ENCODE data around the gene IL18R1. TPM values are rescaled to one million over a fixed set of nuclear protein-coding genes. Genes with fewer than 3 reads are reported as not detected.

The IL18R1 gene
- total RNA-seq, 3 donors from 2014 or later: 7.0 to 7.7 (median 7.2) TPM

- Histone ChIP-seq H3K4me3 (no peak overlapping the region), H3K9me3 (no peaks in the 10 kb centered on the region), H3K36me3 (no peaks in the 10 kb centered on the region), H3K27me3 (no peaks in the 10 kb centered on the region), H3K27ac (no peak overlapping the region), H3K4me1 (no peaks in the 10 kb centered on the region)
- no peak for DNase-seq (ENCODE audit: low spot score in 2 of 2)
- intact Hi-C loops (cut with DNase I; ENCODE audit: low total_unique reads): no loop called here
- TF ChIP-seq POLR2AphosphoS5 (IDR thresholded peaks at IDR 0.05): no peak
- no peak for TF ChIP-seq POLR2A (IDR thresholded peaks at IDR 0.05)
- no peak for TF ChIP-seq CTCF (IDR thresholded peaks at IDR 0.05)
Observed at GRCh38 chr2:102346381-102347130, 9.0 kb upstream of the IL18R1 start.

- Histone ChIP-seq H3K9me3 (no peaks in the 10 kb centered on the region), H3K27ac (no peak overlapping the region), H3K27me3 (no peaks in the 10 kb centered on the region), H3K4me1 (no peaks in the 10 kb centered on the region), H3K36me3 (no peaks in the 10 kb centered on the region), H3K4me3 (no peak overlapping the region)
- intact Hi-C loops (cut with DNase I; ENCODE audit: low total_unique reads): no loop called here
- no peak for TF ChIP-seq POLR2AphosphoS5 (IDR thresholded peaks at IDR 0.05)
- no peak for TF ChIP-seq CTCF (IDR thresholded peaks at IDR 0.05)
- no peak for TF ChIP-seq POLR2A (IDR thresholded peaks at IDR 0.05)
- DNase-seq (ENCODE audit: low spot score in 2 of 2): no peak
Observed at GRCh38 chr2:102350137-102350793, 5.3 kb upstream of the IL18R1 start.

- intact Hi-C loops (cut with DNase I; ENCODE audit: low total_unique reads): no loop called here
- TF ChIP-seq POLR2AphosphoS5 (IDR thresholded peaks at IDR 0.05): no peak
- TF ChIP-seq CTCF (IDR thresholded peaks at IDR 0.05): no peak
- TF ChIP-seq POLR2A (IDR thresholded peaks at IDR 0.05): no peak
- H3K27ac ChIP-seq: peak overlapping the region; percentile 16 to 37
Observed at GRCh38 chr2:102356381-102356712, 751 bp downstream of the IL18R1 start.

GRCh38 chr2:102356741-102357140, 1.1 kb downstream of the IL18R1 start:
- no peak for DNase-seq (ENCODE audit: low spot score in 2 of 2)
- intact Hi-C loops (cut with DNase I; ENCODE audit: low total_unique reads): no loop called here

More at GRCh38 chr2:102356381-102356712, 751 bp downstream of the IL18R1 start:
- Histone ChIP-seq H3K9me3 (no peaks in the 10 kb centered on the region), H3K4me3 (peak overlapping the region; percentile 66 to 72 (median 70)), H3K4me1 (no peaks in the 10 kb centered on the region), H3K27me3 (no peaks in the 10 kb centered on the region), H3K36me3 (no peaks in the 10 kb centered on the region)
- DNase-seq (ENCODE audit: low spot score in 2 of 2): no peak

GRCh38 chr2:102357937-102358336, 2.3 kb downstream of the IL18R1 start:
- H3K4me3 ChIP-seq: no peak overlapping the region
- H3K27me3 ChIP-seq: no peaks in the 10 kb centered on the region
- H3K9me3 ChIP-seq: no peaks in the 10 kb centered on the region
- H3K36me3 ChIP-seq: no peaks in the 10 kb centered on the region
- no peak overlapping the region for H3K27ac ChIP-seq
- H3K4me1 ChIP-seq: no peaks in the 10 kb centered on the region
- intact Hi-C loops (cut with DNase I; ENCODE audit: low total_unique reads): no loop called here
- TF ChIP-seq POLR2A (IDR thresholded peaks at IDR 0.05) (no peak), POLR2AphosphoS5 (IDR thresholded peaks at IDR 0.05) (no peak), CTCF (IDR thresholded peaks at IDR 0.05) (no peak)
- DNase-seq (ENCODE audit: low spot score in 2 of 2): no peak

More at GRCh38 chr2:102356741-102357140, 1.1 kb downstream of the IL18R1 start:
- Histone ChIP-seq H3K27me3 (no peaks in the 10 kb centered on the region), H3K9me3 (no peaks in the 10 kb centered on the region), H3K27ac (peak overlapping the region in 1 of 2 donors; percentile 16), H3K4me3 (peak overlapping the region; percentile 66 to 72 (median 70)), H3K36me3 (no peaks in the 10 kb centered on the region), H3K4me1 (no peaks in the 10 kb centered on the region)
- TF ChIP-seq POLR2A (IDR thresholded peaks at IDR 0.05): no peak
- TF ChIP-seq POLR2AphosphoS5 (IDR thresholded peaks at IDR 0.05): no peak
